Stimulated activated CD8-positive, alpha-beta memory T cell treated with anti-CD3 and anti-CD28 coated beads, Interleukin-2, amount 100 ng/mL, for 1 hour (primary cell): Measurements from ENCODE around the gene DPP4.

ENCODE experiments used
- DNase-seq, 2 donors: peaks; one replicate each; pipeline ENCODE4 v3.0.0-alpha.2; 2020; ENCODE audit warnings: low read depth in 2 of 2

Gene DPP4

DNA sequence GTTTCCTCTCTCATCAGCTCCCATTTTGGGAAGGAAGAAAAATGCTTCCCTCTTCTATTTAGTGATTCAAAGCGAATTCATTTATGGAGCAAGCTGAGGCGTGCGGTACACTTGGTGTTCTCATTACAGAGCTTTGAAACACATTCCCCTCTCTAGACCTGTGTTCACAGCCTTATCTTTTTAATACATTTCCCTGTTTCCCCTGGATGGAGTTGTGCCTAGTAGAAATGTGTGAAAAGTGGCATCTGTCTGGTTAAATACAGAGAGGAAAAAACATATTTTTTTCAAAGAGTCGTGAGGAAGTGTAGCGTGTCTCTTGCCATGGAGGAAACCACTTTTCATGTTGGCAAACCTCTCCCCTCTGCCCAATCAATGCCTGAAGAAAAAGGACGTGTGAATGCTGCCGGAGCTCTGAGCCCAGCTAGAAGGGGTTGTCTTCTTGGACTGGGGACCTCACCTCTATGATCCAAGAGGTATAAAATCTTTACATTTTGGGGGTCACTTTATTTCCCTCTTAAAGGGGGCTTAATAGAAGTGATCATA lies 52.4 kb downstream of the DPP4 start:
- no peak for DNase-seq

- no peak for DNase-seq
Observed at GRCh38 chr2:162018530-162018929, 55.5 kb downstream of the DPP4 start.

GRCh38 chr2:162017233-162017632 lies 56.8 kb downstream of the DPP4 start:
- no peak for DNase-seq

DNA sequence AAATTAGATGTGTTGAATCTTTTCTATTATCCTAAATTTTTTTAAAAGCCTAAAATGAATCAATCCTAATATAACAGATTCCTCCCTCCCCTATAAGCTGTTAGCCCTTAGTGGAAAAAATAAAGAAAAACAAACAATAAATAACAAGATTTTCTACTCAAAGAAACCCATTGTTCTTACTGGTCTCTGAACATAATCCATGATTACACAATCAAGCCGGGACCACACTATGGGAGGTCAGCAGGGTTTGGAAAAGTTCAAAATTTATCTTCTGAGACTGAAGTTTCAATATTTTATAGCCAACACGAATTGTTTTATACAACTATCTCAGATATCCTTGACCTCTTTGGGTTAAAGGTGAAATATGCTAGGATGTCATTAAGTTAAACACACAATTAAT lies 57.9 kb downstream of the DPP4 start:
- no peak for DNase-seq

GRCh38 chr2:162014751-162015150 lies 59.3 kb downstream of the DPP4 start:
- DNase-seq: no peak

DNA sequence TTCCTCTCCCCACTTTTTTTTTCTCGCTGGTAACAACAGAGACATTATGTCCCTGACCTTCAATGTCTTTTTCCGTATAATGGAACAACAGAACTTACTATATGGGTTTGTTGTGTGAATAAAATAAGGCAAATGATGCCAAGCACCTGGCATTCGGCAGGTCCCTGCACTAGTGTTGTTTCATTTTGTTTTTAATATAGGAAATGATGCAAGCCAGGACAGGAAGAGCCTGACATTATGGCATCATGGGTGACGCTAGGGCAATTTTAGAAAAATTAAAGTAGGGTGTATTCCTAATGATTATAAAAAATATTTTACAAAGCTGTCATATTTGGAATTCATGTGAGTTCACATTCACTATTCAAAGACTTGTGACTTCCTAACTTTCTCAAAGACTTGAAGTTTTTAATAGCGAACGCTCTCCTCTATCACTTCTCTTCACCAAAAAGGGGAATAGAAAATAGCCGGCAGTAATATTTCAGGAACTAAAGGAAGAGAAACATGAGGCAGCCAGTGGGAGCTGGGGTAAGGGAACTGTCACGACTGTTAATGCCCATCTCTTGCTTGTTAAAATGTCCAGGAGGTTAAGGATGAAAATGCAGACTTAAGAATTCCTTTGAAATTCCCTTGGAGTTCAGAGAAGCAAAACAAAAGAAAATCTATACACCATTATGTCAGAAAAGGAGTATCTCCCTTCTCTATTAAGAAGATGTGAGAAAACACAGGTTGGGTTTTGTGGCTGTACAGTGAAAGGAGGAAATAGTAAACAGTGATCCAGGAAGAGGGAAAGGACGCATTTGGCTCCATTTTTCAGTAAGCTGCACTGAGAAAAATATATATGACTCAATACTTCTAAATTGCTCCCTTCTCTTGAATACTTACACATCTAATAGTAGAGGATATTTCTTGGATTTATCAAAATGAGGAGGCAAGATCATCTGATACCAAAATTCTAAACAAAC lies 60.2 kb downstream of the DPP4 start:
- no peak for DNase-seq

GRCh38 chr2:162012565-162013058 lies 61.4 kb downstream of the DPP4 start:
- no peak for DNase-seq

- DNase-seq: no peak
Observed at GRCh38 chr2:162011706-162012564, 62.1 kb downstream of the DPP4 start.

DNA sequence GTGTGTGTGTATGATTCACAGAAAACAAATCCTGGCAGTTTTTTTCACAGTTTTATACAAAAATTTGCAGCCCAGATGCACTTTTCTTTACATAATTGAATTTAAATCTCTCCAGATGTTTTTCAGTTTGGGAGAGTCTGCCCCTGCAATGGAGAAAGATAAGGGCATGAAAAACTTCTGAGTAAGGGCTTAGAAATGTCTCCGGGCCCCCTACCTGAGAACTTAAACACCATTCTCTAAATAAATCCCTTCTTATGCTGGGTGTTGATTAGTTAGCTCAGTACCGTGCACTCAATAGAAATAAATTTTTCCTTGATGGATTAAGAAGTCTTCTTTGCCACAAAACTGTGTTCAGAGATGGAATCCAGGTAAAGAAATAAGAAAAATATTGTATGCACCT lies 64.5 kb downstream of the DPP4 start:
- no peak for DNase-seq

GRCh38 chr2:162007447-162008040 lies 66.5 kb downstream of the DPP4 start:
- DNase-seq: no peak

DNA sequence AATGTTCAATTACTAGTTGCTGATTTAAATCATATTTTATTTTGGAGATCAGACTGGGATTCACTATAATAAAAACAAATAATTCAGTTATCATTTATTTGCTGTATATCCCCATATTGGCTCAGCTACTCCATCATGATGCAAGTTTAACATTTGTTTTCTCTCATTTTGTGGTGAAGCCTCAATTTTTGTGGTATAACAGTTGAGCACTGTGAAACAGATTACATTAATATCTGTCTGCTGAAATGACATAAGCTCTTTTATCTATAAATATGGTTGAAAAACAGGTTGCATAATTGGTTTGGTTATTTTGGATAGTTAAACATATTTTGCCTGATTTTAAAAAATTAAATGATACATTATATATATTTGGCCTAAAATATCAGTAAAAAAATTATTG lies 67.7 kb downstream of the DPP4 start:
- no peak for DNase-seq

DNA sequence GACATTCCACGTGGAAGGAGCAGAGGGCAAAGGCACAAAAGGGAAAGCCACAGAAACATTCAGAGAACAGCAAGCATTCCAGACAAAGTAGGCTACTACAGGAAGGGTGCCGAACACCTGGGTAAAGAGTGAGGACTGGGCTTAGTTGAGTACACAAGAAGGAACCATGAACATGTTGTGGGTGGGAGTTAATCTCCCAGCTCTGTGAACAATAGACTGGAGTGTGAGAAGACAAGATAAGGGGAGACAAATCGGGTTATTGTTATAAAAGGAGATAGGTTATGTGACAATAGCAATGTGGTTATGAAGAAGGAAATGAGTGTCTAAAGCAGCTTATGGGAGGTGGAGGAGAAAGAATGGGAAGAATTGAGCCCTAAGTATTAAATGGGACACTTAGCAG lies 70.0 kb downstream of the DPP4 start:
- DNase-seq: no peak

DNA sequence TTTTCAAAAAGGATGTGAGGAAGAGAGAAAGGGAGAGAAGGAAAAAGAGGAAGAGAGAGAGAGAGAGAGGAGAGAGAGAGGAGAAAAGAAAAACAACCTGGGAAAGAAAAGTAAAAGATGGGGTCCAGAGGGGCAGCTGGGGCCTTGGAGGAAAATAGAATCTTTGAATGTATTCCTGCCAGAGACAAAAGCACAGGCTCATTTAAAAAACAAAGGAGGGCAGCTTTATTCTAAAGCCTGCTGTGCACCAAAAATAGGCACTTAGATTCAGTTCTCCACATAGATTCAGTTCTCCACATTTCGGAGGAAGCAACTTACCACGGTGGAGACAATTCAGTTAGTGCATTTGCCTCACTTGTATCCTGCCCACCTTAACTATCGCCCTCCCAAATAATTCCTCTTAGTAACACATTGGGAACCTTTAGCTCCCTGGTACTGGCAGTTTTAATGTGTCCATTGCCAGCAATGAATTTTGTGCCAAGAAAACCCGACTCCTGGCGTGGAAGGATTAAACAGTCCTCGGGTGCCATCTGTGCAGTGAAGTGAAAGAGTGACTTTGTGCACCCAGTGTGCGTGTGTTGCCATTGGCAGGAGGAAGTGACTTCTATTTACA lies 71.3 kb downstream of the DPP4 start:
- DNase-seq: no peak

DNA sequence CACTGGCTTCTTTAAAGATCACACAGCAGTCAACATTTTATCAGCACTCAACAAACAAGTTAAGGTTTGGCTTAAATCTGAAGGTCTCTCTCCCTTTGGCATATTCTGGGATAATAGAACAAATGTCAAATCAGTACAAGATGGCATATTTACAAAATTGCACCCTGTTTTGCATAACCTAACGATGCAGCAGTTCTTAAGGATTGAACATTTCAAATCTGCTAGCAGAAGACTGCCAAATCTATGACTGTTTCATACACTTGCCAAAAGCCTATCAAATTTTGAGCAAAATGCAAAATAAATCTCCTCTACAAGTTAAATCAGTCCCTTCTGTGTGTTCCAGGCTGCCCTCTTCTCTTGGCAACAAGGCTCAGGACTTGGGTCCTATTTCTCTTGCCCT lies 73.6 kb downstream of the DPP4 start:
- no peak for DNase-seq

DNA sequence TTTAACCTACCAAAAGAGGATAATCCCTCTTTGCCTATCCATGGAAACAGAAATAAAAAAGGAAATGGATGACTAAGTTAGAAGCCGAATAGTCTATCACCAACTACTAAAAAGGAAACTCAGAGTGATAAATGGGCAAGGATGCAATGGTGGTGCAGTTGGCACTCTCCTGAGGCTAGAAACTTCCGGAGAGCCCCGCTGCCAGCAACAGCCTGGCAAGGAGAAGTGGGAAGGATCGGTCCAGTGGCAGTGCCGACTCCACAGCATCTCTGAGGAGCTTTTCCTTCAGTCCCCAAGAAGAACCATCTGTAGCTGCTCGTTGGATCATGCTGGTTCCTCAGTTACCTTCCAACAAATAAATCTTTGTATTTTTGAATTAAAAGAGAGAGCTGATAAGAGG lies 74.7 kb downstream of the DPP4 start:
- DNase-seq: no peak

DNA sequence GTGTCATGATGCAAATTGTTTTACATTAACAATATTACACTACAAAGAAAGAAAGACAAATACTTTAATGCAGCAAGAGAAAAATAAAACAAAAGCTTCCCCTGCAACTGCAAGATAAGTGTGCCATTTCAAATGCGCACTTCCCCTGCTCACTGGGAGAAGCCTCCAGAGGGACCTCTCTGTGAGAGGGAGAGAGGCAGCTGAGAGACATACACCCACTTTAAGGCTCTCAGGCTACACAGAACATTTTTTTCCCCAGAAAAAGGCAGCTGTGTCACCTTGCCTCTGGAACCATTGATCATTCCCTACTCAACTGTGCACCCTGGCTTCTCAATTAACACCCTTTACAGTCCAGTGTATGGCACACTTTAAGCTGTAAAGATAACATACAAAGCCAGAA lies 75.2 kb downstream of the DPP4 start:
- DNase-seq: no peak

GRCh38 chr2:161997916-161998471 lies 76.0 kb downstream of the DPP4 start:
- no peak for DNase-seq

- no peak for DNase-seq
Observed at GRCh38 chr2:161995553-161996016, 78.4 kb downstream of the DPP4 start.

DNA sequence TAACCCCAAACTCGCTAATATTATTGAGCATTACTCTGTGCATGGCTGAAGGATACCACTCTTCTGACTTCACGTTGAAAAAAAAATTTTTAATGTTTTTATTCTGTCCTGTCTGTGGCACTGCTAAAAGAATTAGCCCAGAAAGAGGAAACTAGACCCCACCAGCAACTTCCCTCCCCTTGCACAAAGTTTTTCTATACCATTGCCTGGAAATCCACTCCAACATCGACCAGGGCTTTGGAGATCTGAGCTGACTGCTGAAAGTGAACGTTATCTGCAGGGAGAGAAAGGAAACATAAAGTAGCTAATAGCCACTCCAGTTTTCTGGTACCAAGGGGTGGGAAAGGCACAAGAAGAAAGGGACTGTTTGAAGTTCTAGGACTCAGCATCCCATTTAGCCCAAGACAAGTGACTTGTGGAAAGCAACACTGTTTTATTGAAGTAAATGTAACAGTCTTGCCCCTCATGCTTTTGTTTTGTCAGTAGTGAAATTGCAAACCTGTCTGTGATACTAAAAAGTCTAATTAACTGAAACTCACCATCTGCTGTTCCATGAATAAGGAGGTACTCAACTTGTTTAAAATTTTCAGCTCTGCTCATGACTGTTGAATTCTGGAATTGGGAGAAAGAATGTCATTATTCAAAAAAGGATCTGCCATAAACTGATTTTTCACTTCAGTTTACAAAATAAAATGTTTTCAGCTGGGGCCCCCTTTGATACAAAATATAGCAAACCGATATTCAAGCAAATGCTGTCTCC lies 79.1 kb downstream of the DPP4 start:
- no peak for DNase-seq

DNA sequence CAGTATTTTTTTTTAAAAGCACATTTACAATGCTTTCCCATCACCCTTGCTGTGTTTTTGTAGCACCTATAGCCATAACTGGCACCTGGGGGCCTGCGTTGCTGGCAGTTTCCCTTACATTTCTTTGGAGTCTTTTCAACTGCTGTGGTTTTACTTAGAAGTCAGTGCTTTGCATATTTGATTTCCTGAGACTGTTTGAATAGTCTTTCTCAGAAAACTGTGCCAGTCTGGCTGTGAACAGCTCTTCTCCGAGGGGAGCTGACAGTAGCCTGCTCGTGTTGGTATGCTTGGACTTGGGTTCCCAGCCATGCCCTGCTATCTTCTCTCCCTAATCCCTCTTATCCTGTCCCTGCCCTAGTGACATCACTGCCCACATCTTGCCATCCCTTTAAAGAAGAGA lies 81.5 kb downstream of the DPP4 start:
- DNase-seq: peak; percentile 12 to 37
